ENCODE measurements around the gene MTUS2.

The MTUS2 gene

DNA sequence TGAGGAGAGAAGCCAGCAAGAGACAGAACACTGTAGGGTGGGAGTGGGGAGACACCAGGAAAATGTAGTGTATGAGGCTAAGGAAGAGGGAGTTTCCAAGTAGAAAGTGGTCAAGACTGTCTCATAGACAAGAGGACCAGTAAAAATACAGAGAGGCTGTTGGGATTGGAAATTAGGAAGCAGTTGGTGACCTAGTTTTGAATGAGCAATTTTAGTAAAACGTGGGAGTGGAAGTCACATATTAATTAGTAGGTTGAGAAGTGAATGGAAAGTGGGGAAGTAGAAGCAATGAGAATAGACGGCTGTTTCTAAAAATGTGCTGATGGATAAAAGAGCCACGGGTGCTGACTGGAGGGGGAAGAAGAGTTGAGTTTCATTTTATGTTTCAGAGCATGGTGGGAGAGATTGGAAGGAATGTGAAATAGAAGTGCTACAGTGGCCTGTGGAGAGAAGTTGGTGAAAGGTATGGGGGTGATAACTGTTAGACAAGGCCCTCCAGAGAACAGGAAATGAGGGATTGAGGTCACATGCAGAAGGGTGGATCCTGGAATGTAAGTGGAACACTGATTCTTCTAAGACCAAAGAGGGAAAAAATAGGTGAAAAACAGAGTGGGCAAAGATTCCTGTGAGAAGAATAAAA is 247.3 kb downstream of the MTUS2 start:
- WGBS (ENCODE audit: insufficient coverage), result 71% methylated on average over 3 of the region's 3 CpGs
- no peak for DNase-seq
- H3K27ac ChIP-seq (ENCODE audit: insufficient read depth in 1 of 2, low read depth in 1 of 2, low read length in 2 of 2, poor library complexity in 1 of 2, severe bottlenecking in 2 of 2), result no peak overlapping the region
- H3K9me3 ChIP-seq (ENCODE audit: control extremely low read depth in 1 of 5, control insufficient read depth in 4 of 5, insufficient read depth in 2 of 5, low read depth in 1 of 5, low read length in 4 of 5), result no peaks in the 10 kb centered on the region
- no peak overlapping the region for H3K4me3 ChIP-seq (ENCODE audit: control insufficient read depth in 1 of 7, extremely low read depth in 1 of 7, insufficient read depth in 4 of 7, low read depth in 2 of 7, low read length in 6 of 7)
- H3K27me3 ChIP-seq (replicated peaks in 2 of 5; ENCODE audit: control insufficient read depth in 4 of 5, insufficient read depth in 5 of 5, low read length in 4 of 5), result peaks cover 0 to 5% (median 3%) of the 10 kb centered on the region in 5 experiments
- POLR2A ChIA-PET, result no interaction called here
- H3K36me3 ChIP-seq (ENCODE audit: control insufficient read depth in 4 of 4, insufficient read depth in 4 of 4, low read length in 3 of 4), result no peaks in the 10 kb centered on the region
- CTCF ChIA-PET, result no interaction called here
- H3K4me1 ChIP-seq (ENCODE audit: control extremely low read depth in 1 of 4, control insufficient read depth in 4 of 4, insufficient read depth in 4 of 4, low read length in 3 of 4), result no peaks in the 10 kb centered on the region

DNA sequence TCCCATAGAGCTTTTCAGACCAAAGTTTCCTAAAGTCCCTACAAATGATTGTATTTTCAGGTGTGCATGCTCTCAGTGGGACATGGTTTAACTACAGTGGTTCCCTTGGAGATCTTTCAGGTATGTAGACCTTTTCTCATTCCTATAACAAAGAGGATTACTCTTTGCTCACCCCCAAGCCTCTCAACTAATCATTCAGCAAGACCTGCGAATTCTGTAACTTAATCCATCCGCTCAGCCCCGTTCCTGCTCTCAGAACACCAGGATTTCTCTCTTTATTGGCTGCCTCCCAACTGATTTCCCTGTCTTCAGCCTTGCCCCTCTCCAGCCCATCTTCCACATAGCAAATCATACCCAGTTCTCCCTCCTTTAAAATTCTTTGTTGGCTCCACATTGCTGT is 253.6 kb downstream of the MTUS2 start:
- ChIA-PET CTCF (no interaction called here), POLR2A (no interaction called here)
- Histone ChIP-seq H3K27me3 (replicated peaks in 2 of 5; ENCODE audit: control insufficient read depth in 4 of 5, insufficient read depth in 5 of 5, low read length in 4 of 5) (peaks cover 0 to 3% (median 0%) of the 10 kb centered on the region in 5 experiments), H3K9me3 (ENCODE audit: control extremely low read depth in 1 of 5, control insufficient read depth in 4 of 5, insufficient read depth in 2 of 5, low read depth in 1 of 5, low read length in 4 of 5) (peaks cover 0 to 2% (median 0%) of the 10 kb centered on the region in 5 experiments), H3K4me3 (ENCODE audit: control insufficient read depth in 1 of 7, extremely low read depth in 1 of 7, insufficient read depth in 4 of 7, low read depth in 2 of 7, low read length in 6 of 7) (no peak overlapping the region), H3K4me1 (ENCODE audit: control extremely low read depth in 1 of 4, control insufficient read depth in 4 of 4, insufficient read depth in 4 of 4, low read length in 3 of 4) (no peaks in the 10 kb centered on the region), H3K27ac (ENCODE audit: insufficient read depth in 1 of 2, low read depth in 1 of 2, low read length in 2 of 2, poor library complexity in 1 of 2, severe bottlenecking in 2 of 2) (no peak overlapping the region), H3K36me3 (ENCODE audit: control insufficient read depth in 4 of 4, insufficient read depth in 4 of 4, low read length in 3 of 4) (no peaks in the 10 kb centered on the region)
- 68% methylated on average over 3 of the region's 3 CpGs for WGBS (ENCODE audit: insufficient coverage)
- DNase-seq, result no peak

DNA sequence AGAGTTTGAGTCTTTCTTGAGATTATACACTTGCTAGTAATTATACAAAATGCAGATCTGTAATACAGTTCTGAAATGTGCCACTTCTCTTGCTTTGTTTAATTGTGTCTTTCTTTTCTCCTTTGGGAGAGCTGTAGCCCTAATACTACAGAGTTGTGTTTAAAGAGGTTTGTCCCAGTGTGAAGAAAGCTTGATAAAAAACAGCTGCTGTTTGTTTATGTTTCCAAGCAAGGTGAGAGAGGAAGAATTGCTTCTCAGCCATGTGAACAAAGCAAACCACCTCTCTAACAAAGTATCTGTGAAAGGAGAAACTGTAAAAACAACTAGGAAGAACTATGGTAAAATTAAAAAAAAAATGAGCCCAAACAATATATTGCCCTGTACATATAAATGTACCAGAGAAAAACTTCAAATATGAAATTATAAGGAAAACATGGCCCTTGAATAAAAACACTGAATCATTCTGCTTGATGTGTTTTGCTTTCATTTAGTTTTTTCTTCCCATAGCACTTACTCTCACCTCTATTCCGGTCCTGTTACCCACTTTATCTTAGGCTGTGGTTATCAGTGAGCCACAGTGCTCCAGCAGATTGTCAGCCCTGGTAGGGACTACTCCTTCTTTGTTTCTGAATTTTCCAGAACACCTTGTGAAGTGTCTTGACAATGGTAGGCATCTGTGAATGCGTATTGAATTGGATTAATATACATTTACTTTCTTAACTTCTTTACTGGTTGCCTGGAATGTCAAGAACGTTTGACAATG is 257.1 kb downstream of the MTUS2 start:
- CTCF ChIA-PET, result no interaction called here
- Histone ChIP-seq H3K27me3 (replicated peaks in 2 of 5; ENCODE audit: control insufficient read depth in 4 of 5, insufficient read depth in 5 of 5, low read length in 4 of 5) (no peaks in the 10 kb centered on the region), H3K4me1 (ENCODE audit: control extremely low read depth in 1 of 4, control insufficient read depth in 4 of 4, insufficient read depth in 4 of 4, low read length in 3 of 4) (no peaks in the 10 kb centered on the region), H3K27ac (ENCODE audit: insufficient read depth in 1 of 2, low read depth in 1 of 2, low read length in 2 of 2, poor library complexity in 1 of 2, severe bottlenecking in 2 of 2) (no peak overlapping the region), H3K4me3 (ENCODE audit: control insufficient read depth in 1 of 7, extremely low read depth in 1 of 7, insufficient read depth in 4 of 7, low read depth in 2 of 7, low read length in 6 of 7) (no peak overlapping the region), H3K36me3 (ENCODE audit: control insufficient read depth in 4 of 4, insufficient read depth in 4 of 4, low read length in 3 of 4) (no peaks in the 10 kb centered on the region), H3K9me3 (ENCODE audit: control extremely low read depth in 1 of 5, control insufficient read depth in 4 of 5, insufficient read depth in 2 of 5, low read depth in 1 of 5, low read length in 4 of 5) (peaks cover 0 to 2% (median 0%) of the 10 kb centered on the region in 5 experiments)
- no peak for DNase-seq
- POLR2A ChIA-PET, result no interaction called here
- WGBS (ENCODE audit: insufficient coverage), result 33% methylated on average over 1 of the region's 3 CpGs

DNA sequence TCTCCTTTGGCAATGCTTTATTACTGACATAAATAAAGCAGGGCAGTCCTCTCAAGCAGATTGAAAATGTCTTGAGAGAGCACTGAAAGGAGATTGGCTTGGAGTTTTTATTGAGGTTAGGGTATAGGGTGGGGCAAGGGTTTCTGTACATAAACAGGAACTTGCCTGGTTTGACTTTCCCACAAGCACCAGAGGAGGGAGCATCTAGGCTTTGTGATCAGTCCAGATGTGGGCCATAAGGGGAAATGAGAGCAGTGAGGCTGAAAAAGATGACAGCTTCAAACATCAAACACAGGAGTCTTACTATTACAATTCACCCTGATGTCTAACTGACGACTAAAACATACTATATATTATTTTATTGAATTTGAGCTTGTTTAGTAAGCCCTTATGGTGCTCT is 260.9 kb downstream of the MTUS2 start:
- Histone ChIP-seq H3K27me3 (replicated peaks in 2 of 5; ENCODE audit: control insufficient read depth in 4 of 5, insufficient read depth in 5 of 5, low read length in 4 of 5) (no peaks in the 10 kb centered on the region), H3K36me3 (ENCODE audit: control insufficient read depth in 4 of 4, insufficient read depth in 4 of 4, low read length in 3 of 4) (no peaks in the 10 kb centered on the region), H3K27ac (ENCODE audit: insufficient read depth in 1 of 2, low read depth in 1 of 2, low read length in 2 of 2, poor library complexity in 1 of 2, severe bottlenecking in 2 of 2) (no peak overlapping the region), H3K9me3 (ENCODE audit: control extremely low read depth in 1 of 5, control insufficient read depth in 4 of 5, insufficient read depth in 2 of 5, low read depth in 1 of 5, low read length in 4 of 5) (no peaks in the 10 kb centered on the region), H3K4me3 (ENCODE audit: control insufficient read depth in 1 of 7, extremely low read depth in 1 of 7, insufficient read depth in 4 of 7, low read depth in 2 of 7, low read length in 6 of 7) (no peak overlapping the region), H3K4me1 (ENCODE audit: control extremely low read depth in 1 of 4, control insufficient read depth in 4 of 4, insufficient read depth in 4 of 4, low read length in 3 of 4) (no peaks in the 10 kb centered on the region)
- CTCF ChIA-PET, result no interaction called here
- POLR2A ChIA-PET, result no interaction called here
- no CpG with 5 or more reads among the region's 1 CpG for WGBS (ENCODE audit: insufficient coverage)
- peak; percentile 2 to 17 (median 11) for DNase-seq

DNA sequence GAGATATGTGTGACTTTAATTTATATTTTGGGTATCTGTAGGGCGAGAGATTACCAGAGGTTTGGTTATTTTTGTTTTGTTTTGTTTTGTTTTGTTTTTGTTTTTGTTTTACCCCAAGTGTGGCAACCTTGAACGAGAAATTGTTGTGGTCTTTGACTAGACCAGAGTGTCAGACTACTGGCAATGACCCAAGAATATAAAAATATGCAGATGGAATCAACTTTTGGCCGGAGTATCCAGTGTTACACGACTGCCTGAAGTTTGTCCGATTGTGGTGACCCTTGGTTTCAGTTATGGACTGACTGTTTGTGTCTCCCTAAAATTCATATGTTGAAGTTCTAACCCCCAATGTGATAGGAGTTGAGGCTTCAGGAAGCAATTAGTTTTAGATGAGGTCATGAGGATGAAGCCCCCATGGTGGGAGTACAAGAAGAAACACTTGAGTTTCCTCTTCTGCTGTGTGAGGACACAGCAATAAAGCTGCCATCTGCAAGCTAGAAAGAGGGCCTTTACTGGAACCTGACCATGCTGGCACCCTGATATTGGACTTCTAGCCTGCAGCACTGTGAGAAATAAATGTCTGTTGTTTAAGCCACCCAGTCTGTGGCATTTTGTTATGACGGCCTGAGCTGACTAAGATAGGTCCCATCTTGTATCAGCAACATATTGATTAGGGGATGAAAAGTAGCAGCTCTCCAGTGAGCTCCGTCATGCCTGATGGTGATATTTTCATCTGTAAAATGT is 261.7 kb downstream of the MTUS2 start:
- no peak overlapping the region for H3K27ac ChIP-seq (ENCODE audit: insufficient read depth in 1 of 2, low read depth in 1 of 2, low read length in 2 of 2, poor library complexity in 1 of 2, severe bottlenecking in 2 of 2)

DNA sequence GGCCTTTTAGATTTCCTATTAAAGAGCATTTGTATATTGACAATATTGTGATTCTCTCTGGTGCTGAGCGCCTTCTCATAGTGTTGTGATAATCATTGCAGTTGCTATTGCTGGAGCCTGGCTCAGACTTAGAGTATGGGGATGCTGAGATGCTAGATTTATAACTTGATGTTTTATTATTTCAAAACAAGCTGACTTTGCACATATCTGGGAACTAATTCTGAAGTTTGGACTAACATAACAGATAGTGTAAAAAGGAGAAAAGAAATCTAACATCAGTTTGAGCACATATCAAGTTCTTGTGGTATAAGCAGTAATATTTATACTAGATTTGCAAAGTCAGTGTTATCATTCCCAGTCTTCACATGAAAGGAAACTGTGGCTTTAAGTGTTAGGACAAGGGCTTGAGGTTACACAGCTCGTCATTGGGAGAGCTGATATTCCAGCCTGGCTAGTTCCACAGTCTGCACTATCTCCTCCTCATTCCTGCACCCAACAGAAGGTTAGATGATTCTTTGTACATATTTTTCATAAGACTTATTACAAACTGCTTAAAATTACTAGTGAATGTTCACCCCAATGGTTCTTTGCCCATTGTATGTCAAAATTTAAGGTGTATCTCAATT is 279.8 kb downstream of the MTUS2 start:
- 63% methylated on average over 1 of the region's 2 CpGs for WGBS (ENCODE audit: insufficient coverage)
- H3K27ac ChIP-seq (ENCODE audit: insufficient read depth in 1 of 2, low read depth in 1 of 2, low read length in 2 of 2, poor library complexity in 1 of 2, severe bottlenecking in 2 of 2), result no peak overlapping the region
- DNase-seq, result no peak
- peaks cover 0 to 2% (median 0%) of the 10 kb centered on the region in 5 experiments for H3K9me3 ChIP-seq (ENCODE audit: control extremely low read depth in 1 of 5, control insufficient read depth in 4 of 5, insufficient read depth in 2 of 5, low read depth in 1 of 5, low read length in 4 of 5)
- ChIA-PET POLR2A (no interaction called here), CTCF (no interaction called here)
- H3K4me3 ChIP-seq (ENCODE audit: control insufficient read depth in 1 of 7, extremely low read depth in 1 of 7, insufficient read depth in 4 of 7, low read depth in 2 of 7, low read length in 6 of 7), result no peak overlapping the region
- H3K27me3 ChIP-seq (replicated peaks in 2 of 5; ENCODE audit: control insufficient read depth in 4 of 5, insufficient read depth in 5 of 5, low read length in 4 of 5), result no peaks in the 10 kb centered on the region
- no peaks in the 10 kb centered on the region for H3K4me1 ChIP-seq (ENCODE audit: control extremely low read depth in 1 of 4, control insufficient read depth in 4 of 4, insufficient read depth in 4 of 4, low read length in 3 of 4)
- H3K36me3 ChIP-seq (ENCODE audit: control insufficient read depth in 4 of 4, insufficient read depth in 4 of 4, low read length in 3 of 4), result no peaks in the 10 kb centered on the region

More for the DNA sequence above, 261.7 kb downstream of the MTUS2 start:
- 95% methylated on average over 6 of the region's 7 CpGs for WGBS (ENCODE audit: insufficient coverage)
- Histone ChIP-seq H3K36me3 (ENCODE audit: control insufficient read depth in 4 of 4, insufficient read depth in 4 of 4, low read length in 3 of 4) (no peaks in the 10 kb centered on the region), H3K4me1 (ENCODE audit: control extremely low read depth in 1 of 4, control insufficient read depth in 4 of 4, insufficient read depth in 4 of 4, low read length in 3 of 4) (no peaks in the 10 kb centered on the region), H3K4me3 (ENCODE audit: control insufficient read depth in 1 of 7, extremely low read depth in 1 of 7, insufficient read depth in 4 of 7, low read depth in 2 of 7, low read length in 6 of 7) (no peak overlapping the region), H3K27me3 (replicated peaks in 2 of 5; ENCODE audit: control insufficient read depth in 4 of 5, insufficient read depth in 5 of 5, low read length in 4 of 5) (no peaks in the 10 kb centered on the region), H3K9me3 (ENCODE audit: control extremely low read depth in 1 of 5, control insufficient read depth in 4 of 5, insufficient read depth in 2 of 5, low read depth in 1 of 5, low read length in 4 of 5) (no peaks in the 10 kb centered on the region)
- no peak for DNase-seq
- CTCF ChIA-PET, result no interaction called here
- POLR2A ChIA-PET, result no interaction called here

DNA sequence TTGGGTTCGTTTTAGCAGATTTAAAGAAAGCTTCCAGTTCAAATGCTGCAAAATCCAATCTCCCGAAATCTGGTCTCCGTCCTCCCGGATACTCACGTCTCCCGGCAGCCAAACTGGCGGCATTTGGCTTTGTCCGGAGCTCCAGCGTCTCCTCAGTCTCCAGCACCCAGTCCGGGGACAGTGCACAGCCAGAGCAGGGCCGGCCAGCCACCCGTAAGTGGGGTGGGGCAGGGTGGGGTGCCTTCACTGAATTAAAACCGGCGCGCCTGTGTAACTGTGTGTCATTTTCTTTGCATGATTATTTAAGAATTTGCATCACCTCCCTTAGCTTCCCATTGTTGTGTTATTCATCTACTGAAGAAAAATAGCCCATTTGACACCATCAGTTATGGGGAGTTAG is 280.6 kb downstream of the MTUS2 start:
- Histone ChIP-seq H3K4me3 (ENCODE audit: control insufficient read depth in 1 of 7, extremely low read depth in 1 of 7, insufficient read depth in 4 of 7, low read depth in 2 of 7, low read length in 6 of 7) (no peak overlapping the region), H3K36me3 (ENCODE audit: control insufficient read depth in 4 of 4, insufficient read depth in 4 of 4, low read length in 3 of 4) (no peaks in the 10 kb centered on the region), H3K27me3 (replicated peaks in 2 of 5; ENCODE audit: control insufficient read depth in 4 of 5, insufficient read depth in 5 of 5, low read length in 4 of 5) (no peaks in the 10 kb centered on the region), H3K4me1 (ENCODE audit: control extremely low read depth in 1 of 4, control insufficient read depth in 4 of 4, insufficient read depth in 4 of 4, low read length in 3 of 4) (no peaks in the 10 kb centered on the region), H3K27ac (ENCODE audit: insufficient read depth in 1 of 2, low read depth in 1 of 2, low read length in 2 of 2, poor library complexity in 1 of 2, severe bottlenecking in 2 of 2) (no peak overlapping the region), H3K9me3 (ENCODE audit: control extremely low read depth in 1 of 5, control insufficient read depth in 4 of 5, insufficient read depth in 2 of 5, low read depth in 1 of 5, low read length in 4 of 5) (peaks cover 0 to 2% (median 0%) of the 10 kb centered on the region in 5 experiments)
- no peak for DNase-seq
- POLR2A ChIA-PET, result no interaction called here
- CTCF ChIA-PET, result no interaction called here
- WGBS (ENCODE audit: insufficient coverage), result 97% methylated on average over 8 of the region's 15 CpGs

All from common myeloid progenitor, CD34-positive (primary cell).